BJ (cell line): ENCODE results near the gene PEX19. TPM values are rescaled to one million over a fixed set of nuclear protein-coding genes. Genes with fewer than 3 reads are reported as not detected.

Experiments
- CTCF ChIA-PET: fragments of 350-600 bp; formaldehyde crosslinking; extraction: SDS; loops from one replicate; lab custom pipeline; 2021; ENCODE audit warnings: antibody characterized with exemption, inconsistent platforms; lab: Yijun Ruan, JAX
- POLR2A ChIA-PET: fragments of 300-600 bp; sonication (Branson Sonifier 250); formaldehyde crosslinking; extraction: SDS; loops from one replicate; lab custom pipeline; 2021; ENCODE audit warnings: antibody characterized with exemption; lab: Charles Lee
- DNase-seq: peaks from one replicate; pipeline ENCODE4 v3.0.0-alpha.2; 2011; ENCODE audit warnings: low read depth
- H3K27me3 ChIP-seq: 2 replicates; pipeline ENCODE4 v1.6.0; 2011; ENCODE audit warnings: low read length; ENCODE audit not compliant: control insufficient read depth, insufficient read depth
- H3K36me3 ChIP-seq: 2 replicates; pipeline ENCODE4 v1.5.1; 2011; ENCODE audit warnings: low read length; ENCODE audit not compliant: control insufficient read depth, insufficient read depth
- H3K4me3 ChIP-seq: 2 replicates; pipeline ENCODE4 v1.5.1; 2011; ENCODE audit warnings: low read depth, mild to moderate bottlenecking, control low read depth, low read length
- polyA plus RNA-seq: library from polyadenylated mRNA; depleted of rRNA; stranded (reverse); fragments of >200 nt; gene quantifications from 2 replicates; pipeline ENCODE4 v1.2.3, GENCODE V29; 2011
- TF ChIP-seq, protein P1 (sequence below): IDR thresholded peaks from 2 replicates; pipeline ENCODE4 v1.5.1; 2011; ENCODE audit warnings: low read depth, mild to moderate bottlenecking, control low read depth, inconsistent platforms, low read length, moderate library complexity; ENCODE audit not compliant: insufficient read depth

The PEX19 gene
- polyA plus RNA-seq, 1 experiment: 52.6 TPM

DNA sequence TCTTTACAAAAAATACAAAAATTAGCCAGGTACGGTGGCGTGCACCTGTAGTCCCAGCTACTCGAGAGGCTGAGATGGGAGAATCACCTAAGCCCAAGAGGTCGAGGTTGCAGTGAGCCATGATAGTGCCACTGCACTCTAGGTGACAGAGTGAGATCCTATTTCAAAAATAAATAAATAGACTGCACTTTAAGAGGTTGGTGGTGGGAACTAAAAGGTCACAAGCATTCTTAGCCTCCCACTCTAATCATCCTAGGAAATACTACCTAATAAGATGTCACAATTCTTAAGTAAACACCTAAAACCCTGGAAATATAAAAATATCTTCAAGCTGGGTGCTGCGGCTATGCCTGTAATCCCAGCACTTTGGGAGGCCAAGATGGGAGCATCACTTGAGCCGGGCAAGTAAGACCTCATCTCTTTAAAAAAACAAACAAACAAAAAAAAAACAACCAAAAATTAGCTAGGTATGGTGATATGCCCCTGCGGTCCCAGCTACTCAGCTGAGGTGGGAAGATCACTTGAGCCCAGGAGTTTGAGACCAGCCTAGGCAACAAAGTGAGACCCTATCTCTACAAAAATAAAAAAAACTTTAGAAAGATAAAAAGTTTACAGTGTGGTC lies 26.6 kb downstream of the PEX19 start:
- CTCF ChIA-PET: no interaction called here
- no peak overlapping the region for H3K4me3 ChIP-seq
- TF ChIP-seq, protein P1, sequence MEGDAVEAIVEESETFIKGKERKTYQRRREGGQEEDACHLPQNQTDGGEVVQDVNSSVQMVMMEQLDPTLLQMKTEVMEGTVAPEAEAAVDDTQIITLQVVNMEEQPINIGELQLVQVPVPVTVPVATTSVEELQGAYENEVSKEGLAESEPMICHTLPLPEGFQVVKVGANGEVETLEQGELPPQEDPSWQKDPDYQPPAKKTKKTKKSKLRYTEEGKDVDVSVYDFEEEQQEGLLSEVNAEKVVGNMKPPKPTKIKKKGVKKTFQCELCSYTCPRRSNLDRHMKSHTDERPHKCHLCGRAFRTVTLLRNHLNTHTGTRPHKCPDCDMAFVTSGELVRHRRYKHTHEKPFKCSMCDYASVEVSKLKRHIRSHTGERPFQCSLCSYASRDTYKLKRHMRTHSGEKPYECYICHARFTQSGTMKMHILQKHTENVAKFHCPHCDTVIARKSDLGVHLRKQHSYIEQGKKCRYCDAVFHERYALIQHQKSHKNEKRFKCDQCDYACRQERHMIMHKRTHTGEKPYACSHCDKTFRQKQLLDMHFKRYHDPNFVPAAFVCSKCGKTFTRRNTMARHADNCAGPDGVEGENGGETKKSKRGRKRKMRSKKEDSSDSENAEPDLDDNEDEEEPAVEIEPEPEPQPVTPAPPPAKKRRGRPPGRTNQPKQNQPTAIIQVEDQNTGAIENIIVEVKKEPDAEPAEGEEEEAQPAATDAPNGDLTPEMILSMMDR: no peak
- no peaks in the 10 kb centered on the region for H3K27me3 ChIP-seq
- no peak for DNase-seq
- H3K36me3 ChIP-seq: no peaks in the 10 kb centered on the region; the same call in 1 of the 2 replicates
- POLR2A ChIA-PET: no interaction called here

DNA sequence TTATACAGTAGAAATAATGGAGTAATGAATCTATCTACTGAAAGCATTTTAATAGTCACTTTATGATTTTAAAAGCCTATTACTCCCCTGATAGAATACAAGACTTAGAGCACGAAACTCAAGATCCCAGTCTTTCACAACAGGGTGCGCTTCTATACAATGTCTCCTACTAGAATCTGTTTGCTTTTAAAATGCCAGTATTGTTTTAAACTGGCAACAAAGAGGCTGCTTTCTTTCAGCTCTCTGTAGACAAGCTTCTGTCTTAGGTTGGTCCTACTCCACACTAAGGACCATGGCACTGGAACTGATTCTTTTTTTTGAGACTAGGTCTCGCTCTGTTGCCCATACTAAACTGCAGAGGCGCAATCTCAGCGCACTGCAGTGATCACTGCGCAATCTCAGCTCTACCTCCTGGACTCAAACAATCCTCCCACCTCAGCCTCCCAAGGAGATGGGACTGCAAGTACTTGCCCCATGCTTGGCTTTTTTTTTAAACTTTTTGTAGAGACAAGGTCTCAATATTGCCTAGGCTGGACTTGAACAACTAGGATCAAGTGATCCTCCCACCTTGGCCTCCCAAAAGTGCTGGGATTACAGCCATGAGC lies 27.4 kb downstream of the PEX19 start:
- TF ChIP-seq, protein P1: no peak
- ChIA-PET POLR2A (no interaction called here), CTCF (interaction anchor here (0.6 to 1.5 kb wide), 9 partner anchors 13 to 172 kb away, joined by 3 to 13 read pairs (median 3); no protein-coding TSS in a partner anchor)
- H3K4me3 ChIP-seq: no peak overlapping the region
- H3K27me3 ChIP-seq: no peaks in the 10 kb centered on the region
- no peak for DNase-seq
- H3K36me3 ChIP-seq: no peaks in the 10 kb centered on the region; the same call in 1 of the 2 replicates

DNA sequence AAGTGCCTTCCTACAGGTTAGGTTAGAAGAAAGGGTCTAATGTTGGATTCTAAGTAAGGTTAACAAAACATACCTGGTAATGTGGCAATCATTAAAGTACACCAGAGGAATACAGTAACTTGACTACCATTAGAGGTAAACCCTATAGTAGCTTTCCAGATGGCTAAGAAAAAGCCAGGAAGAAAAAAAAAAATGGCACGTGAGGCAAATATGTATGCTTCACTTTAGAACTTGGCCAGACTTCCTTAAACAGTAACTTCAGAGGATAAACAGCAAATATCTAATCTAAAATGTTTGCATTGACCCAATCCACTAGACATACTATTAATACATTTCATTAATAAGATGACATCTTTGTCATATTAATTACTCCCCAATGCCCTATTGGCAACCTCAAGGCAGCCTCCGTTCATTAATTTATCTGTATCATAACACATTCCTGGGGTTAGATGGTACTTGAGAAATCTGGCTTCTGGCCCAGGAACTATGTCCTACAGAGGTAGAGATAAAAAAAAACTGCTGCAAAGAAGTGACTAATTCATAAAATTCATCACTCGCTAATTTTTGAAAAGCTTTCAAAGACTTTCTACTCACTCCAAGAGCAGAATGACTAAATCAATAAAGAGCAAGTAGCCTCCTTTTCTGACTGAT lies 28.4 kb downstream of the PEX19 start:
- ChIA-PET POLR2A (no interaction called here), CTCF (interaction anchor here (0.6 to 1.5 kb wide), 7 partner anchors 12 to 171 kb away, joined by 3 to 13 read pairs (median 3); no protein-coding TSS in a partner anchor)
- no peak for DNase-seq
- TF ChIP-seq, protein P1: no peak
- Histone ChIP-seq H3K36me3 (no peaks in the 10 kb centered on the region; the same call in 1 of the 2 replicates), H3K27me3 (no peaks in the 10 kb centered on the region), H3K4me3 (no peak overlapping the region)

GRCh38 chr1:160255781-160256300 lies 29.1 kb downstream of the PEX19 start:
- Histone ChIP-seq H3K36me3 (no peaks in the 10 kb centered on the region; the same call in 1 of the 2 replicates), H3K27me3 (no peaks in the 10 kb centered on the region), H3K4me3 (no peak overlapping the region)
- POLR2A ChIA-PET: no interaction called here
- TF ChIP-seq, protein P1: no peak
- no peak for DNase-seq
- CTCF ChIA-PET: interaction anchor here (2.4 kb wide), 1 partner anchor 62 kb away, joined by 10 read pairs; no protein-coding TSS in a partner anchor
